Measurements from ENCODE around the gene TMEM179.

DNA sequence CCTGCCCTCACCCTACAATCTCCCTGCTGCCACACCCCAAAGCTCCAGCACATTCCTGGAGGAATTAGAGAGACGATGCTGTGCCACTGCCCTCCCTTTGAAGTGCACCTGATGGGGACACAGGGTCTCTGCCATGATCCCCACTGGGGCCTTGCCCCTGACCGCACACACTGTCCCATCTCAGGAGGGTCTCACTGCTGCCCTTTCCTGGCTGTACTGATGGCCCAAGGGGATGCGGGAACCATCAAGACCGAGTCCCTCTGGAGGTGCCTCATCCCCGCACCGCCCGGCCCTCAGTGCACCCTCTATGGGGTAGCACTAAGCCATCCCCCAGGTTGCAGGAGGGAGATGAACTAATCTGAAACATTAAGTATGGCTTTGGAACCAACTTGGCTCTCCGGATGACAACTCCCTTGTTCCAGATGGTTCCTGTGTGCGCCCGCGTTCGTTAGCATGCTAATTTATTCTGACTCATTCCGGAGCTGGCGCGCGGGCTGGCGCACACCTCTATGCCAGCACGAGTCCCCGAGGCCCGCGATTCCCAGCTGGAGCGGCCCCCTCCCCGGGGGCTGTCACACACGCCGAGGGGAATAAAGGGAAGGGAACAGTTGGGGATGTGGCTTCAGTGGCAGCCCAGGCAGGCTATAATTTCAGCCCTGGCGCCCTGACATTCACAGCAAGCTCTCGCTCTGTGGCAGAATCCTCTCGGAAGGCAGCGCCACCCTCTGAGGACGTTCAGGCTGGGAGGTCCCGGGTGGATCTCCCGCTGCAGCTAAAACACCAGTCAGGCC, 59.2 kb downstream of the TMEM179 start:
- TF ChIP-seq ELF1 (CRISPR knock-in tag; IDR thresholded peaks at IDR 0.05) (no peak), ZNF557 (CRISPR knock-in tag; IDR thresholded peaks at IDR 0.05) (no peak), ZBTB7A (CRISPR knock-in tag; IDR thresholded peaks at IDR 0.05) (no peak), MLX (CRISPR knock-in tag; IDR thresholded peaks at IDR 0.05) (no peak), GLI4 (CRISPR knock-in tag; IDR thresholded peaks at IDR 0.05; ENCODE audit: borderline replicate concordance) (no peak), CEBPB (IDR thresholded peaks at IDR 0.05; ENCODE audit: borderline replicate concordance, low read depth, low read length) (no peak), EZH2 (conservative IDR thresholded peaks at IDR 0.05; ENCODE audit: low read depth, low read length) (no peak), IRF1 (CRISPR knock-in tag; IDR thresholded peaks at IDR 0.05; ENCODE audit: low read depth) (no peak), MAFF (IDR thresholded peaks at IDR 0.05; ENCODE audit: low read depth, low read length) (no peak), ZNF274 (CRISPR knock-in tag; IDR thresholded peaks at IDR 0.05) (no peak)
- TF ChIP-seq, protein P1, sequence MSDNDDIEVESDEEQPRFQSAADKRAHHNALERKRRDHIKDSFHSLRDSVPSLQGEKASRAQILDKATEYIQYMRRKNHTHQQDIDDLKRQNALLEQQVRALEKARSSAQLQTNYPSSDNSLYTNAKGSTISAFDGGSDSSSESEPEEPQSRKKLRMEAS (IDR thresholded peaks at IDR 0.05): no peak
- TF ChIP-seq, protein P2, sequence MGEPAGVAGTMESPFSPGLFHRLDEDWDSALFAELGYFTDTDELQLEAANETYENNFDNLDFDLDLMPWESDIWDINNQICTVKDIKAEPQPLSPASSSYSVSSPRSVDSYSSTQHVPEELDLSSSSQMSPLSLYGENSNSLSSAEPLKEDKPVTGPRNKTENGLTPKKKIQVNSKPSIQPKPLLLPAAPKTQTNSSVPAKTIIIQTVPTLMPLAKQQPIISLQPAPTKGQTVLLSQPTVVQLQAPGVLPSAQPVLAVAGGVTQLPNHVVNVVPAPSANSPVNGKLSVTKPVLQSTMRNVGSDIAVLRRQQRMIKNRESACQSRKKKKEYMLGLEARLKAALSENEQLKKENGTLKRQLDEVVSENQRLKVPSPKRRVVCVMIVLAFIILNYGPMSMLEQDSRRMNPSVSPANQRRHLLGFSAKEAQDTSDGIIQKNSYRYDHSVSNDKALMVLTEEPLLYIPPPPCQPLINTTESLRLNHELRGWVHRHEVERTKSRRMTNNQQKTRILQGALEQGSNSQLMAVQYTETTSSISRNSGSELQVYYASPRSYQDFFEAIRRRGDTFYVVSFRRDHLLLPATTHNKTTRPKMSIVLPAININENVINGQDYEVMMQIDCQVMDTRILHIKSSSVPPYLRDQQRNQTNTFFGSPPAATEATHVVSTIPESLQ (CRISPR knock-in tag; conservative IDR thresholded peaks at IDR 0.05): no peak
- TF ChIP-seq, protein P3, sequence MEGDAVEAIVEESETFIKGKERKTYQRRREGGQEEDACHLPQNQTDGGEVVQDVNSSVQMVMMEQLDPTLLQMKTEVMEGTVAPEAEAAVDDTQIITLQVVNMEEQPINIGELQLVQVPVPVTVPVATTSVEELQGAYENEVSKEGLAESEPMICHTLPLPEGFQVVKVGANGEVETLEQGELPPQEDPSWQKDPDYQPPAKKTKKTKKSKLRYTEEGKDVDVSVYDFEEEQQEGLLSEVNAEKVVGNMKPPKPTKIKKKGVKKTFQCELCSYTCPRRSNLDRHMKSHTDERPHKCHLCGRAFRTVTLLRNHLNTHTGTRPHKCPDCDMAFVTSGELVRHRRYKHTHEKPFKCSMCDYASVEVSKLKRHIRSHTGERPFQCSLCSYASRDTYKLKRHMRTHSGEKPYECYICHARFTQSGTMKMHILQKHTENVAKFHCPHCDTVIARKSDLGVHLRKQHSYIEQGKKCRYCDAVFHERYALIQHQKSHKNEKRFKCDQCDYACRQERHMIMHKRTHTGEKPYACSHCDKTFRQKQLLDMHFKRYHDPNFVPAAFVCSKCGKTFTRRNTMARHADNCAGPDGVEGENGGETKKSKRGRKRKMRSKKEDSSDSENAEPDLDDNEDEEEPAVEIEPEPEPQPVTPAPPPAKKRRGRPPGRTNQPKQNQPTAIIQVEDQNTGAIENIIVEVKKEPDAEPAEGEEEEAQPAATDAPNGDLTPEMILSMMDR (CRISPR knock-in tag; IDR thresholded peaks at IDR 0.05): no peak

Data from HepG2 (cell line).